Adrenal gland (tissue), 12 donors: Measurements from ENCODE around the gene GLB1L. TPM values are rescaled to one million over a fixed set of nuclear protein-coding genes. Genes with fewer than 3 reads are reported as not detected.

ENCODE experiments used
- DNase-seq, 7 donors: peaks; one replicate each; pipeline ENCODE4 v3.0.0-alpha.2; 2019 to 2020
- H3K27ac ChIP-seq, 5 donors: fragments of 200-600 bp; sonication (generic) in 4 of 5; 1 replicate in 3 of 5; 2 replicates in 2 of 5; pipeline versions ENCODE4 v1.5.1 to v1.8.0; 2016 to 2020; ENCODE audit warnings: mild to moderate bottlenecking in 1 of 5
- H3K27me3 ChIP-seq: fragments of 200-600 bp; 2 replicates; pipeline ENCODE4 v1.8.0; 2021
- H3K36me3 ChIP-seq, 2 donors: fragments of 200-600 bp; replicated peaks in 1 of 2; 1 replicate in 1 of 2; 2 replicates in 1 of 2; pipeline versions ENCODE4 v1.5.1 to v1.8.0; 2018 to 2022
- H3K4me1 ChIP-seq, 2 donors: fragments of 200-600 bp; replicated peaks in 1 of 2; 1 replicate in 1 of 2; 2 replicates in 1 of 2; pipeline versions ENCODE4 v1.5.1 to v1.8.0; 2018 to 2021
- H3K4me3 ChIP-seq, 4 donors: fragments of 200-600 bp; sonication (generic) in 3 of 4; one replicate each; pipeline ENCODE4 v1.5.1; 2016 to 2018
- H3K9me3 ChIP-seq, 3 donors: fragments of 200-600 bp; sonication (generic) in 1 of 3; replicated peaks in 1 of 3; 1 replicate in 2 of 3; 2 replicates in 1 of 3; pipeline versions ENCODE4 v1.5.1 to v1.8.0; 2016 to 2021
- POLR2A ChIP-seq, 2 donors: fragments of 450-650 bp; IDR thresholded peaks; one replicate each; pipeline ENCODE4 v1.6.1; 2017; ENCODE audit warnings: antibody characterized with exemption in 2 of 2, mild to moderate bottlenecking in 2 of 2, moderate library complexity in 1 of 2
- WGBS, 4 donors: extraction: QIAGEN DNeasy Blood & Tissue Kit in 2 of 4; methylation state at CpG; one replicate each; pipeline versions ENCODE4 v1.1.5 to v1.1.7; 2013 to 2017; 5-methylcytosine and 5-hydroxymethylcytosine counted together
- intact Hi-C, 2 donors: fragments of 100-400 bp; cut with DNase I; formaldehyde crosslinking; loops; one replicate each; pipeline versions ENCODE4 v1.14.1 to v1.15.0; 2022 to 2023
- microRNA counts, 2 donors: library from miRNA; unstranded; fragments of <30 nt; microRNA quantifications; one replicate each; lab custom pipeline; 2016
- microRNA-seq, 3 donors: library from miRNA; unstranded; fragments of <30 nt; microRNA quantifications; one replicate each; pipeline ENCODE4, GENCODE V29; 2017 to 2020
- polyA plus RNA-seq, 3 donors: library from polyadenylated mRNA; stranded (reverse); fragments of 200-250 nt in 2 of 3; fragments of 350-450 nt in 1 of 3; fragmentation: Illumina TruSeq in 1 of 3; extraction: RNeasy Lipid Tissue Mini Kit (QIAGEN cat#74804) in 1 of 3; gene quantifications; one replicate each; pipeline ENCODE4 v1.2.3, GENCODE V29; 2013 to 2014
- small RNA-seq, 2 donors: library from RNA; depleted of rRNA; stranded (forward); fragments of <200 nt; gene quantifications; one replicate each; pipeline ENCODE3, GENCODE V24; 2016
- total RNA-seq, 9 donors: library from RNA; depleted of rRNA in 4 of 9; stranded (reverse); fragments of >200 nt in 4 of 9; fragments of 120-200 nt in 1 of 9; fragmentation: NEBNext Ultra II Directional in 1 of 9; extraction: Animal tissue kit (Norgen Biotek cat#: 25700) in 1 of 9; gene quantifications; one replicate each; pipeline versions ENCODE4 v1.1.0 to v1.2.4, GENCODE V29; 2013 to 2023
- TF ChIP-seq, protein P1 (sequence below), 6 experiments: fragments of 450-650 bp in 4 of 6; fragments of 200-600 bp in 2 of 6; sonication (generic) in 1 of 6; IDR thresholded peaks; 1 replicate in 5 of 6; 2 replicates in 1 of 6; pipeline versions ENCODE4 v1.5.1 to v1.8.0; 2016 to 2021; ENCODE audit warnings: antibody characterized with exemption in 6 of 6, mild to moderate bottlenecking in 2 of 6, moderate library complexity in 1 of 6
- donor health status: healthy with polysubstance abuse.
- donor health status: Bipolar disorder and iron deficiency.
- donor health status: DM: yes; HTN: yes; CAD: no.
- donor health status: DM: no; HTN: no; CAD: no.
- donor health status: DM: no; HTN: no; CAD: no.
- donor health status: DM: yes; HTN: yes; CAD: no.

The GLB1L gene
- total and polyA plus RNA-seq, 12 donors: 6.3 to 25.0 (median 14.5) TPM

DNA sequence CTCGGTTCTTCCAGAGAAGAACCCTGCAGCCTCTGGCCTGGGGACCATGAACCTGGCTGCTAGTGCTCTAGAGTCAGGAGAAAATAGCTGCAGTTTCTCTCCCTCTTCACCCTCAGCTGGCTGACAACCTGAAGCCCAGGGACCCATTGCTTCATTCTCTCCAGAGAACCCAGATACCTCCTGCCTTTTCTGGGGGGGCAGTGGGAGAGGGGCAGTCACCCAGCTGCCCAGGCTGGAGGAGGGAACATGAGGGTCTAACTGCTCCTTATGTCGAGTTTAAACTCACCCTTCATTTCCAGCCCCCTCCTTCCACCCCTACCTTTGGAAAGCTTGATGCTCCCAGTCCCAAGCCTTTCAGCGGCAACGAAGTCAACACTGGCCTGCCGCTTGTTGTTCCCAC is 46.3 kb downstream of the GLB1L start:
- Histone ChIP-seq H3K4me1 (no peaks in the 10 kb centered on the region), H3K27me3 (peaks cover 6% of the 10 kb centered on the region), H3K9me3 (no peaks in the 10 kb centered on the region), H3K4me3 (no peak overlapping the region), H3K36me3 (no peaks in the 10 kb centered on the region), H3K27ac (no peak overlapping the region)
- peak in 1 of 7 donors; percentile 6 for DNase-seq
- intact Hi-C loops: no loop called here
- 63 to 76% (median 69%) methylated on average over 5 of the region's 5 CpGs for WGBS, 4 donors
- TF ChIP-seq, protein P1, sequence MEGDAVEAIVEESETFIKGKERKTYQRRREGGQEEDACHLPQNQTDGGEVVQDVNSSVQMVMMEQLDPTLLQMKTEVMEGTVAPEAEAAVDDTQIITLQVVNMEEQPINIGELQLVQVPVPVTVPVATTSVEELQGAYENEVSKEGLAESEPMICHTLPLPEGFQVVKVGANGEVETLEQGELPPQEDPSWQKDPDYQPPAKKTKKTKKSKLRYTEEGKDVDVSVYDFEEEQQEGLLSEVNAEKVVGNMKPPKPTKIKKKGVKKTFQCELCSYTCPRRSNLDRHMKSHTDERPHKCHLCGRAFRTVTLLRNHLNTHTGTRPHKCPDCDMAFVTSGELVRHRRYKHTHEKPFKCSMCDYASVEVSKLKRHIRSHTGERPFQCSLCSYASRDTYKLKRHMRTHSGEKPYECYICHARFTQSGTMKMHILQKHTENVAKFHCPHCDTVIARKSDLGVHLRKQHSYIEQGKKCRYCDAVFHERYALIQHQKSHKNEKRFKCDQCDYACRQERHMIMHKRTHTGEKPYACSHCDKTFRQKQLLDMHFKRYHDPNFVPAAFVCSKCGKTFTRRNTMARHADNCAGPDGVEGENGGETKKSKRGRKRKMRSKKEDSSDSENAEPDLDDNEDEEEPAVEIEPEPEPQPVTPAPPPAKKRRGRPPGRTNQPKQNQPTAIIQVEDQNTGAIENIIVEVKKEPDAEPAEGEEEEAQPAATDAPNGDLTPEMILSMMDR (IDR thresholded peaks at IDR 0.05): no peak
- TF ChIP-seq POLR2A (IDR thresholded peaks at IDR 0.05): no peak

GRCh38 chr2:219197388-219197787 is 47.9 kb downstream of the GLB1L start:
- Histone ChIP-seq H3K4me3 (no peak overlapping the region), H3K27me3 (peaks cover 6% of the 10 kb centered on the region), H3K27ac (no peak overlapping the region), H3K36me3 (no peaks in the 10 kb centered on the region), H3K9me3 (no peaks in the 10 kb centered on the region), H3K4me1 (no peaks in the 10 kb centered on the region)
- no peak for DNase-seq
- intact Hi-C loops: no loop called here
- 89 to 100% (median 100%) methylated on average over 1 of the region's 1 CpG for WGBS, 4 donors
- TF ChIP-seq POLR2A (IDR thresholded peaks at IDR 0.05): no peak
- TF ChIP-seq, protein P1 (IDR thresholded peaks at IDR 0.05): no peak

DNA sequence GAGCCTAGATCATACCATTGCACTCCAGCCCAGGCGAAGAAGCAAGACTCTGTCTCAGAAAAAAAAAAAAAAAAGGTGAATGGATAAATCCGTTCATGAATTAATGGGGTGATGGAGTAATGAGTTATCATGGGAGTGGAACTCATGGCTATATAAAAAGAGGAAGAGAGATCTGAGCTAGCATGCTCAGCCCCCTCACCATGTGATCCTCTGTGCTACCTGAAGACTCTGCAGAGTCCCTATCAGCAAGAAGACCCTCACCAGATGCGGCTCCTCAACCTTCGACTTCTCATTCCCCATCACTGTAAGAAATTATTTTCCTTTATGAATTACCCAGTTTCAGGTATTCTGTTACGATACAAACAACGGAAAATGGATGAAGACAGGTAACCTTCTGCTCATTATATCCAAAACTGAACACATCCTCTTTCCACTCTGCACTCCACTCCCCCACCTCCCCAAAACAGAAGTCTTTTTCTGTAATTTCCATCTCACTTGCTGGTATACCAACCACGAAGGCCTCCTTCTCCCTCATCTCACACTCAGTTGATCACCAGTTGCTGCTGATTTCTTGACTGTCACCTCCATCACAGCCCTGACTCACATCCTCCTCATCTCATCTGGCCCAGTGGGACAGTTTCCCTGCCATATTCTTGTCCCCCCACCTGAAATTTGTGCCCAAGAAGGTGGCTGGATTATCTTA is 58.3 kb downstream of the GLB1L start:
- Histone ChIP-seq H3K9me3 (no peaks in the 10 kb centered on the region), H3K27ac (no peak overlapping the region), H3K36me3 (peaks cover 0 to 35% of the 10 kb centered on the region in 2 donors), H3K27me3 (no peaks in the 10 kb centered on the region), H3K4me1 (no peaks in the 10 kb centered on the region), H3K4me3 (no peak overlapping the region)
- WGBS, 4 donors: 84 to 90% (median 87%) methylated on average over 7 of the region's 7 CpGs
- peak in 1 of 7 donors; percentile 15 for DNase-seq
- intact Hi-C loops: no loop called here
- TF ChIP-seq POLR2A (IDR thresholded peaks at IDR 0.05): no peak
- TF ChIP-seq, protein P1 (IDR thresholded peaks at IDR 0.05): no peak

MicroRNA genes within 50 kb of the gene (microRNA counts, 767-probe panel; counts per million panel counts)
- 0 counts per million in 2 donors for microRNA hsa-miR-153 (lab: Ali Mortazavi, UCI)

Small RNAs within 50 kb of the gene (microRNA-seq; reads per million reads assigned to microRNA genes)
- gene MIR153-1: 0 reads per million in 3 donors

Small RNAs within 50 kb of the gene (small RNA-seq; reads per million reads assigned to genes)
- gene MIR153-1: 0.12 to 0.67 reads per million in 2 donors

Other genes starting within 250 kb of the GLB1L start
- gene CFAP65, start 203.9 kb downstream of the GLB1L start, total RNA-seq: under 1 TPM in 2 of 9 donors, not detected in 7; 0.04 to 0.06 TPM
- under 1 TPM; 0.05 to 0.16 (median 0.10) TPM for gene CFAP65, start 203.9 kb downstream of the GLB1L start, polyA plus RNA-seq
- gene IHH, start 184.5 kb downstream of the GLB1L start, total RNA-seq: under 1 TPM in 1 of 9 donors, not detected in 8; 0.11 TPM
- gene IHH, start 184.5 kb downstream of the GLB1L start, polyA plus RNA-seq: under 1 TPM in 1 of 3 donors, not detected in 2; 0.17 TPM
- 10 to 100 TPM; 11.9 to 22.9 (median 17.8) TPM for gene NHEJ1, start 84.6 kb downstream of the GLB1L start, total RNA-seq
- 10 to 100 TPM in 1 of 3 donors, 1 to 10 TPM in 2; 5.7 to 26.0 (median 7.1) TPM for gene NHEJ1, start 84.6 kb downstream of the GLB1L start, polyA plus RNA-seq
- 1 to 10 TPM in 2 of 9 donors, under 1 TPM in 5, not detected in 2; 0.14 to 2.9 (median 0.83) TPM for gene SLC23A3, start 75.4 kb downstream of the GLB1L start, total RNA-seq
- 1 to 10 TPM in 1 of 3 donors, under 1 TPM in 2; 0.11 to 4.3 (median 0.84) TPM for gene SLC23A3, start 75.4 kb downstream of the GLB1L start, polyA plus RNA-seq
- 100 to 1,000 TPM in 6 of 9 donors, 10 to 100 TPM in 3; 32.6 to 137 (median 110) TPM for gene CNPPD1, start 68.5 kb downstream of the GLB1L start, total RNA-seq
- 10 to 100 TPM; 46.9 to 62.7 (median 61.0) TPM for gene CNPPD1, start 68.5 kb downstream of the GLB1L start, polyA plus RNA-seq
- gene RETREG2, start 67.2 kb downstream of the GLB1L start, total RNA-seq: 100 to 1,000 TPM in 5 of 9 donors, 10 to 100 TPM in 4; 63.3 to 159 (median 114) TPM
- gene RETREG2, start 67.2 kb downstream of the GLB1L start, polyA plus RNA-seq: 10 to 100 TPM; 30.1 to 63.3 (median 47.6) TPM
- gene ZFAND2B, start 38.7 kb downstream of the GLB1L start, total RNA-seq: 100 to 1,000 TPM in 1 of 9 donors, 10 to 100 TPM in 8; 28.7 to 156 (median 34.5) TPM
- gene ZFAND2B, start 38.7 kb downstream of the GLB1L start, polyA plus RNA-seq: 10 to 100 TPM; 24.7 to 85.5 (median 48.3) TPM
- gene ABCB6, start 26.5 kb downstream of the GLB1L start, total RNA-seq: 10 to 100 TPM; 10.1 to 85.1 (median 26.8) TPM
- 10 to 100 TPM; 22.4 to 73.3 (median 71.2) TPM for gene ABCB6, start 26.5 kb downstream of the GLB1L start, polyA plus RNA-seq
- gene ATG9A, start 15.8 kb downstream of the GLB1L start, total RNA-seq: 10 to 100 TPM; 27.3 to 73.1 (median 57.8) TPM
- gene ATG9A, start 15.8 kb downstream of the GLB1L start, polyA plus RNA-seq: 10 to 100 TPM; 13.0 to 37.6 (median 26.5) TPM
- 10 to 100 TPM; 11.5 to 60.1 (median 36.8) TPM for gene ANKZF1, start 15.6 kb downstream of the GLB1L start, total RNA-seq
- 10 to 100 TPM; 15.0 to 93.1 (median 50.4) TPM for gene ANKZF1, start 15.6 kb downstream of the GLB1L start, polyA plus RNA-seq
- 10 to 100 TPM; 19.2 to 55.8 (median 26.8) TPM for gene STK16, start within 50 bp of the GLB1L start, total RNA-seq
- gene STK16, start within 50 bp of the GLB1L start, polyA plus RNA-seq: 10 to 100 TPM; 24.7 to 27.1 (median 26.8) TPM
- gene TUBA4B, start 7.8 kb upstream of the GLB1L start, total RNA-seq: under 1 TPM in 1 of 9 donors, not detected in 8; 0.14 TPM
- gene TUBA4B, start 7.8 kb upstream of the GLB1L start, polyA plus RNA-seq: under 1 TPM in 1 of 3 donors, not detected in 2; 0.07 TPM
- 100 to 1,000 TPM in 1 of 9 donors, 10 to 100 TPM in 8; 16.6 to 207 (median 26.4) TPM for gene TUBA4A, start 8.5 kb upstream of the GLB1L start, total RNA-seq
- gene TUBA4A, start 8.5 kb upstream of the GLB1L start, polyA plus RNA-seq: 100 to 1,000 TPM in 1 of 3 donors, 10 to 100 TPM in 2; 13.4 to 741 (median 39.6) TPM
- 100 to 1,000 TPM in 8 of 9 donors, 10 to 100 TPM in 1; 80.6 to 180 (median 134) TPM for gene DNAJB2, start 33.9 kb upstream of the GLB1L start, total RNA-seq
- gene DNAJB2, start 33.9 kb upstream of the GLB1L start, polyA plus RNA-seq: 100 to 1,000 TPM; 126 to 201 (median 145) TPM
- 100 to 1,000 TPM in 1 of 9 donors, 10 to 100 TPM in 2, 1 to 10 TPM in 4, under 1 TPM in 1, not detected in 1; 0.39 to 106 (median 8.9) TPM for gene PTPRN, start 64.0 kb upstream of the GLB1L start, total RNA-seq
- 10 to 100 TPM in 2 of 3 donors, 1 to 10 TPM in 1; 8.5 to 45.3 (median 26.7) TPM for gene PTPRN, start 64.0 kb upstream of the GLB1L start, polyA plus RNA-seq
- not detected for gene RESP18, start 87.3 kb upstream of the GLB1L start, total RNA-seq
- not detected for gene RESP18, start 87.3 kb upstream of the GLB1L start, polyA plus RNA-seq
- gene DNPEP, start 142.5 kb upstream of the GLB1L start, total RNA-seq: 10 to 100 TPM; 33.5 to 59.2 (median 50.6) TPM
- gene DNPEP, start 142.5 kb upstream of the GLB1L start, polyA plus RNA-seq: 100 to 1,000 TPM in 1 of 3 donors, 10 to 100 TPM in 2; 30.0 to 107 (median 93.9) TPM
- 10 to 100 TPM in 3 of 9 donors, 1 to 10 TPM in 5, under 1 TPM in 1; 0.94 to 46.5 (median 7.9) TPM for gene DES, start 172.9 kb upstream of the GLB1L start, total RNA-seq
- 100 to 1,000 TPM in 1 of 3 donors, 10 to 100 TPM in 2; 58.4 to 283 (median 60.1) TPM for gene DES, start 172.9 kb upstream of the GLB1L start, polyA plus RNA-seq
- 10 to 100 TPM in 1 of 9 donors, 1 to 10 TPM in 6, under 1 TPM in 2; 0.66 to 14.8 (median 4.1) TPM for gene SPEG, start 189.4 kb upstream of the GLB1L start, total RNA-seq
- gene SPEG, start 189.4 kb upstream of the GLB1L start, polyA plus RNA-seq: 100 to 1,000 TPM in 1 of 3 donors, 10 to 100 TPM in 1, 1 to 10 TPM in 1; 4.3 to 178 (median 40.1) TPM